Gastrocnemius medialis (tissue), 4 donors: ENCODE data around the gene HMMR.

ENCODE experiments used
- CTCF ChIP-seq, 5 experiments: fragments of 450-650 bp in 3 of 5; fragments of 200-600 bp in 2 of 5; sonication (generic) in 2 of 5; IDR thresholded peaks in 4 of 5; conservative IDR thresholded peaks in 1 of 5; 1 replicate in 4 of 5; 2 replicates in 1 of 5; pipeline ENCODE4 v1.5.1; 2016 to 2019; ENCODE audit warnings: antibody characterized with exemption in 5 of 5, mild to moderate bottlenecking in 3 of 5, moderate library complexity in 3 of 5
- POLR2A ChIP-seq, 2 donors: fragments of 450-650 bp; IDR thresholded peaks; one replicate each; pipeline ENCODE4 v1.6.1; 2017; ENCODE audit warnings: antibody characterized with exemption in 2 of 2, mild to moderate bottlenecking in 2 of 2, moderate library complexity in 2 of 2

GRCh38 chr5:163460562-163461171 is at the start of gene HMMR:
- TF ChIP-seq POLR2A (IDR thresholded peaks at IDR 0.05) (no peak), CTCF (IDR thresholded peaks at IDR 0.05 in 4 of 5, conservative IDR thresholded peaks at IDR 0.05 in 1 of 5) (no peak)
